ENCODE measurements around the gene SLC34A3.

SLC34A3 gene

GRCh38 chr9:137216188-137216965, 14.3 kb upstream of the SLC34A3 start:
- FAIRE-seq (no peak), DNase-seq (ENCODE audit: insufficient read length, low spot score) (no peak)
- TF ChIP-seq POU2F2 (IDR thresholded peaks at IDR 0.05; ENCODE audit: low read depth, low read length) (no peak), SPI1 (IDR thresholded peaks at IDR 0.05; ENCODE audit: low read depth, low read length) (no peak), POLR2AphosphoS5 (IDR thresholded peaks at IDR 0.05; ENCODE audit: low read depth, low read length) (no peak), POLR2A (IDR thresholded peaks at IDR 0.05; ENCODE audit: low read depth, low read length) (no peak), TAF1 (IDR thresholded peaks at IDR 0.05; ENCODE audit: low read depth, low read length) (no peak), PAX5 (IDR thresholded peaks at IDR 0.05; ENCODE audit: insufficient read depth, low read length, severe bottlenecking) (no peak)

- DNase-seq (ENCODE audit: insufficient read length, low spot score), result no peak
- FAIRE-seq, result no peak
- TF ChIP-seq SPI1 (IDR thresholded peaks at IDR 0.05; ENCODE audit: low read depth, low read length) (no peak), POLR2A (IDR thresholded peaks at IDR 0.05; ENCODE audit: low read depth, low read length) (no peak), TAF1 (IDR thresholded peaks at IDR 0.05; ENCODE audit: low read depth, low read length) (no peak), POLR2AphosphoS5 (IDR thresholded peaks at IDR 0.05; ENCODE audit: low read depth, low read length) (no peak), POU2F2 (IDR thresholded peaks at IDR 0.05; ENCODE audit: low read depth, low read length) (no peak), PAX5 (IDR thresholded peaks at IDR 0.05; ENCODE audit: insufficient read depth, low read length, severe bottlenecking) (no peak)
Measured at GRCh38 chr9:137217276-137218211, 13.2 kb upstream of the SLC34A3 start.

DNA sequence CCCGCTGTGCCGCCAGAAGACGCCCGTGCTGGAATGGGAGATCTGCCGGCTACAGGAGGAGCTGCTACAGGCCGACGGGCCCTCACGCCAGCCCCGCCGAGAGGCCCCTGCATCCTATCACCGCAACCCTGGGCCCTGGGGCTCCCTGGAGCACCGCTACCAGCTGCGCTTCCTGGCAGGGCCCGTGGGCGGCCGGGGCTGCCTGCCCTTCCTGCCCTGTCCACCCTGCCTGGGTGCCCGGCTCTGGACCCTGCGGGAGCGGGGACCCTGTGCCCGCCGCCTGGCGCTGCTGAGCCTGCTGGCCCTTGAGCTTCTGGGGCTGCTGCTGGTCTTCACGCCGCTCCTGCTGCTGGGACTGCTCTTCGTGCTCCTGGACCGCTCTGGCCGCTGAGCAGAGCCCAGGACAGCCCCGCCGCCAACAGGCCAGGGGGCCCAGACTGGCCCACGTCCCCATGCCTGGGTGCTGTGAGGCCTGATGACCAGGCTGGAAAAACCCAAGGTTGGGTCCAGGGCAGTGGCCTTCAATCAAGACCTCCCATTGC, 12.4 kb upstream of the SLC34A3 start:
- DNase-seq (ENCODE audit: insufficient read length, low spot score), result no peak
- no peak for TF ChIP-seq POU2F2 (IDR thresholded peaks at IDR 0.05; ENCODE audit: low read depth, low read length)
- TF ChIP-seq PAX5 (IDR thresholded peaks at IDR 0.05; ENCODE audit: insufficient read depth, low read length, severe bottlenecking), result no peak
- no peak for TF ChIP-seq TAF1 (IDR thresholded peaks at IDR 0.05; ENCODE audit: low read depth, low read length)
- TF ChIP-seq SPI1 (IDR thresholded peaks at IDR 0.05; ENCODE audit: low read depth, low read length), result no peak
- TF ChIP-seq POLR2A (IDR thresholded peaks at IDR 0.05; ENCODE audit: low read depth, low read length), result no peak
- TF ChIP-seq POLR2AphosphoS5 (IDR thresholded peaks at IDR 0.05; ENCODE audit: low read depth, low read length), result no peak
- FAIRE-seq, result no peak

DNA sequence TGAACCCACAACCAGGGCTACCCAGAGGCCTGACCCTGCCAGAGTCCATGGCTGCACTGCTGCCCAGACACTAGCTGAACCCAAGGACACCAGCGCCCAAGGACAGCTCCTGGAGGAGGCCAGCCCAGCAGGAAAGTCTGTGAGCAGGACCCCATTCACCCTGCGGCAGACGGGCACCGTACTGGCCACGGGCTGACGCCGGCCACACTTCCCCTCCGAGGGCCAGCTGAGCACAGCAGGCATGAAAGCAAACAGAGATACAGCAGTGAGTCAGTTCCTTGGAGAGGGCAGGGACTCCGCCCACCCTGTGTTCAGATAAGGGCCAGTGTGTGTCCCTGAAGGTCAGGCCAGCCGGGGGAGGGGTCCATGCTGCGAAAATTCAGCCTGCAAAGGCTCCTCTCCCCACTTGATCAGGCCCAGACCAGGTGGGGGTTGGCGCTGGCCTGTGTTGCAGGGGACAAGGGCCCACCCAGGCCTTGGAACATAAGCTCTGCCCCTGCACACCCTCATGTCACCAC, 11.9 kb upstream of the SLC34A3 start:
- no peak for FAIRE-seq
- no peak for DNase-seq (ENCODE audit: insufficient read length, low spot score)
- TF ChIP-seq POU2F2 (IDR thresholded peaks at IDR 0.05; ENCODE audit: low read depth, low read length) (no peak), SPI1 (IDR thresholded peaks at IDR 0.05; ENCODE audit: low read depth, low read length) (no peak), TAF1 (IDR thresholded peaks at IDR 0.05; ENCODE audit: low read depth, low read length) (no peak), POLR2A (IDR thresholded peaks at IDR 0.05; ENCODE audit: low read depth, low read length) (no peak)

- no peak for TF ChIP-seq SPI1 (IDR thresholded peaks at IDR 0.05; ENCODE audit: low read depth, low read length)
- no peak for TF ChIP-seq TAF1 (IDR thresholded peaks at IDR 0.05; ENCODE audit: low read depth, low read length)
- no peak for TF ChIP-seq POLR2A (IDR thresholded peaks at IDR 0.05; ENCODE audit: low read depth, low read length)
- TF ChIP-seq POU2F2 (IDR thresholded peaks at IDR 0.05; ENCODE audit: low read depth, low read length), result no peak
- no peak for TF ChIP-seq PAX5 (IDR thresholded peaks at IDR 0.05; ENCODE audit: insufficient read depth, low read length, severe bottlenecking)
- no peak for TF ChIP-seq POLR2AphosphoS5 (IDR thresholded peaks at IDR 0.05; ENCODE audit: low read depth, low read length)
- DNase-seq (ENCODE audit: insufficient read length, low spot score) (no peak), FAIRE-seq (no peak)
Measured at GRCh38 chr9:137219757-137220316, 10.9 kb upstream of the SLC34A3 start.

DNA sequence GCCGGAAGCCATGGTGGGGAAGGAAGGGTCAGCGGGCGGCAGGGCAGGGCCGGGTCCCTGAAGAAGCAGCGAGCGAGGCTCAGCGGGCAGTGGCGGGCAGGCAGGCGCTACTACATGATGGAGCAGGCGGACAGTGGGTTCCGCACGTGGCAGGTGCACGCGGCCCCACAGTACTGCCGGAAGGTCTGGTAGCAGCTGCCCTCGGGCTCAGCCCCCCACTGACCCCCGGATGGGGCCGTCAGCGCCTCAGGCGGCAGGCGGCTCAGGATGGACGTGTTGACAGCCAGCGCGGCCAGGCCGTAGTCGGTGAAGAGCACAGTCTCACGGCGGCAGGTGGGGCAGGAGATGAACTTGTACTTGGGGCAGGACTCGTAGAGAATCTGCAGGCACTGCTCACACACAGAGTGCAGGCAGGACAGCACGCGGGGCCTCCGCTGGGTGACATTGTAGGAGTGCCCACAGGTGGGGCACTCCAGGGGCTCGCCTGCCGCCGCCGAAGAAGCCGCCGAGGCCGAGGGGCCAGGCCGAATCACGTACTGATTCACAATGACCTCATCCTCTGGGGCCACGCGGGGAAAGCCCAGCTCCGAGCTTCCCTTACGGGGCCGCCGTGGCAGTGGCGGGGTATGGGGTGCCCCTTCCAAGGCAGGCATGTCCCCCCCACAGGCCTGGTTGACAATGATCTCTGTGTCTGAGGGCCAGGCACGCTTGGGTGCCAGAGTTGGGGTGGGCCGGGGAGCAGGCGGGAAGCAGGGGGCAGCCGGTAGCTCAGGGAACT, 10.2 kb upstream of the SLC34A3 start:
- FAIRE-seq (no peak), DNase-seq (ENCODE audit: insufficient read length, low spot score) (no peak)
- TF ChIP-seq POU2F2 (IDR thresholded peaks at IDR 0.05; ENCODE audit: low read depth, low read length) (no peak), SPI1 (IDR thresholded peaks at IDR 0.05; ENCODE audit: low read depth, low read length) (no peak), POLR2AphosphoS5 (IDR thresholded peaks at IDR 0.05; ENCODE audit: low read depth, low read length) (no peak), PAX5 (IDR thresholded peaks at IDR 0.05; ENCODE audit: insufficient read depth, low read length, severe bottlenecking) (no peak), TAF1 (IDR thresholded peaks at IDR 0.05; ENCODE audit: low read depth, low read length) (no peak), POLR2A (IDR thresholded peaks at IDR 0.05; ENCODE audit: low read depth, low read length) (no peak)

DNA sequence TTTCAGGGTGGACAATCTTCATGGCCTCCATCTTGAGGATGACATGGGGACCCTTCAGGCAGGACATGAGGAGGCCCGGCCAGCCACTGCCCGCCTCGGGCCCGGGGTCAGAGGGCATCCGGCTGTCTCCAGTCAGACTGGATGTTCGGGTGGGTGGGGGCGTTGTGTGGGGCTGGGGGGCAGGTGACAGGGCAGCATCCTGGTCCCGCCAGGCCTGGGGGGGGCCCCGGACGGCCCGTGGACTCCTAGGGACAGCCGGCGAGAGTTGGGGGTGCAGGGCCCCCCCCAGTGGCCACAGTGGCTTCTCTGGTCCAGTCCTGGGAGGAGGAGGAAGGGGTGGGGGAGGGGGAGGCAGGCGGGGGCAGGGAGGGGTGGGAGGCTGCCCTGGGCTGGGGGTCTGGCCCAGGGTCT, 9.6 kb upstream of the SLC34A3 start:
- no peak for FAIRE-seq
- no peak for DNase-seq (ENCODE audit: insufficient read length, low spot score)
- TF ChIP-seq POLR2A (IDR thresholded peaks at IDR 0.05; ENCODE audit: low read depth, low read length) (no peak), POU2F2 (IDR thresholded peaks at IDR 0.05; ENCODE audit: low read depth, low read length) (no peak), POLR2AphosphoS5 (IDR thresholded peaks at IDR 0.05; ENCODE audit: low read depth, low read length) (no peak), SPI1 (IDR thresholded peaks at IDR 0.05; ENCODE audit: low read depth, low read length) (no peak), TAF1 (IDR thresholded peaks at IDR 0.05; ENCODE audit: low read depth, low read length) (no peak), PAX5 (IDR thresholded peaks at IDR 0.05; ENCODE audit: insufficient read depth, low read length, severe bottlenecking) (no peak)

- FAIRE-seq (no peak), DNase-seq (ENCODE audit: insufficient read length, low spot score) (no peak)
- no peak for TF ChIP-seq POU2F2 (IDR thresholded peaks at IDR 0.05; ENCODE audit: low read depth, low read length)
- TF ChIP-seq SPI1 (IDR thresholded peaks at IDR 0.05; ENCODE audit: low read depth, low read length), result no peak
- TF ChIP-seq PAX5 (IDR thresholded peaks at IDR 0.05; ENCODE audit: insufficient read depth, low read length, severe bottlenecking), result no peak
- TF ChIP-seq POLR2A (IDR thresholded peaks at IDR 0.05; ENCODE audit: low read depth, low read length), result no peak
- no peak for TF ChIP-seq POLR2AphosphoS5 (IDR thresholded peaks at IDR 0.05; ENCODE audit: low read depth, low read length)
- no peak for TF ChIP-seq TAF1 (IDR thresholded peaks at IDR 0.05; ENCODE audit: low read depth, low read length)
Measured at GRCh38 chr9:137221506-137222111, 9.1 kb upstream of the SLC34A3 start.

Data from GM12891 (cell line).